Endometrial microvascular endothelial cells (primary cell): ENCODE data around the gene IGF1R. TPM values are rescaled to one million over a fixed set of nuclear protein-coding genes. Genes with fewer than 3 reads are reported as not detected.

ENCODE experiments used
- in situ Hi-C: cut with HindIII; loops from 2 replicates; pipeline ENCODE4 v1.10.0; 2017; ENCODE audit warnings: low sequenced_read_pairs, low pct_unique_long_range_greater_than_20kb; ENCODE audit errors: inconsistent ontology term
- total RNA-seq: library from RNA; depleted of rRNA; stranded (reverse); fragments of >200 nt; gene quantifications from one replicate; pipeline ENCODE4 v1.2.3, GENCODE V29; 2015; ENCODE audit errors: inconsistent ontology term

Gene IGF1R
- total RNA-seq, 1 donor from 2014 or later, result 28.8 TPM

GRCh38 chr15:98646546-98647025 lies 1.8 kb upstream of the IGF1R start:
- in situ Hi-C loops, result no loop called here

- in situ Hi-C loops, result no loop called here
Observed at GRCh38 chr15:98647026-98647773, 1.1 kb upstream of the IGF1R start.

GRCh38 chr15:98648654-98649471 lies 524 bp downstream of the IGF1R start:
- in situ Hi-C loops, result no loop called here

- in situ Hi-C loops, result loop anchor here (25.0 kb wide), 1 partner anchor 413 kb away; no protein-coding TSS in a partner anchor
Observed at GRCh38 chr15:98649472-98650416, 1.4 kb downstream of the IGF1R start.

GRCh38 chr15:98650417-98651035 lies 2.2 kb downstream of the IGF1R start:
- in situ Hi-C loops, result loop anchor here (25.0 kb wide), 1 partner anchor 412 kb away; no protein-coding TSS in a partner anchor

- in situ Hi-C loops, result loop anchor here (25.0 kb wide), 1 partner anchor 411 kb away; no protein-coding TSS in a partner anchor
Observed at GRCh38 chr15:98651036-98651481, 2.7 kb downstream of the IGF1R start.

- in situ Hi-C loops, result loop anchor here (25.0 kb wide), 1 partner anchor 411 kb away; no protein-coding TSS in a partner anchor
Observed at GRCh38 chr15:98651581-98652220, 3.4 kb downstream of the IGF1R start.

GRCh38 chr15:98653686-98654085 lies 5.3 kb downstream of the IGF1R start:
- in situ Hi-C loops, result loop anchor here (25.0 kb wide), 1 partner anchor 409 kb away; no protein-coding TSS in a partner anchor

GRCh38 chr15:98654790-98655360 lies 6.5 kb downstream of the IGF1R start:
- in situ Hi-C loops, result loop anchor here (25.0 kb wide), 1 partner anchor 407 kb away; no protein-coding TSS in a partner anchor

GRCh38 chr15:98655732-98656131 lies 7.4 kb downstream of the IGF1R start:
- in situ Hi-C loops, result loop anchor here (25.0 kb wide), 1 partner anchor 407 kb away; no protein-coding TSS in a partner anchor

GRCh38 chr15:98657721-98658120 lies 9.4 kb downstream of the IGF1R start:
- in situ Hi-C loops, result loop anchor here (25.0 kb wide), 1 partner anchor 405 kb away; no protein-coding TSS in a partner anchor

- in situ Hi-C loops, result loop anchor here (25.0 kb wide), 1 partner anchor 403 kb away; no protein-coding TSS in a partner anchor
Observed at GRCh38 chr15:98658831-98659699, 10.7 kb downstream of the IGF1R start.

GRCh38 chr15:98660055-98660454 lies 11.7 kb downstream of the IGF1R start:
- in situ Hi-C loops, result loop anchor here (25.0 kb wide), 1 partner anchor 402 kb away; no protein-coding TSS in a partner anchor

GRCh38 chr15:98663045-98663444 lies 14.7 kb downstream of the IGF1R start:
- in situ Hi-C loops, result loop anchor here (25.0 kb wide), 1 partner anchor 399 kb away; no protein-coding TSS in a partner anchor

- in situ Hi-C loops, result loop anchor here (25.0 kb wide), 1 partner anchor 399 kb away; no protein-coding TSS in a partner anchor
Observed at GRCh38 chr15:98663606-98664005, 15.3 kb downstream of the IGF1R start.

- in situ Hi-C loops, result loop anchor here (25.0 kb wide), 1 partner anchor 396 kb away; no protein-coding TSS in a partner anchor
Observed at GRCh38 chr15:98666441-98666840, 18.1 kb downstream of the IGF1R start.
